ENCODE measurements around the gene VWC2. TPM values are rescaled to one million over a fixed set of nuclear protein-coding genes. Genes with fewer than 3 reads are reported as not detected.

Gene VWC2
- total and polyA plus RNA-seq, 2 of the 8 experiments (the other 6 are each of a cell fraction or from before 2014, with no cell fraction given): 0.24 to 0.30 TPM

DNA sequence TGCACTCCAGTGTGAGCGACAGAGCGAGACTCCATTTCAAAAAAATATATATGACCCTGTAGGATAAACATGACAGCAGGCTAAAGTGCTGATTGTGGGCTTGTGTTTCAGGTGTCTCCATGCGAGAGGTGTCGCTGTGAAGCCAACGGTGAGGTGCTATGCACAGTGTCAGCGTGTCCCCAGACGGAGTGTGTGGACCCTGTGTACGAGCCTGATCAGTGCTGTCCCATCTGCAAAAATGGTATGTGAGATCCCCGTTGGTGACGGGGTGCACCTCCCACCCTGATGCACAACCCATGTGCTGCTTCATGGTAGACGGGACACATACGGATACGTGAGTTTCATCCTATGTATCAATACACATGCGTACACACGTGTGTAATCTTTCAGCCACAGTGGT lies 29.2 kb downstream of the VWC2 start:
- Histone ChIP-seq H3K9me3 (ENCODE audit: insufficient read depth in 2 of 2, low read depth in 1 of 2, low read length in 1 of 2) (no peaks in the 10 kb centered on the region), H2BK120ac (replicated peaks; ENCODE audit: low read depth, low read length) (no peak overlapping the region), H3K4ac (replicated peaks; ENCODE audit: insufficient read length, low read depth, low read length) (no peak overlapping the region), H2BK12ac (ENCODE audit: low read depth, low read length) (no peak overlapping the region), H3K27me3 (replicated peaks in 1 of 4; ENCODE audit: control insufficient read depth in 3 of 4, extremely low read depth in 1 of 4, insufficient read depth in 3 of 4, low read length in 3 of 4) (no peaks in the 10 kb centered on the region; a peak in 2 of 7 replicates), H4K8ac (ENCODE audit: extremely low read depth, insufficient read depth, low read length) (no peak overlapping the region), H3K4me1 (replicated peaks in 1 of 4; ENCODE audit: control insufficient read depth in 3 of 4, insufficient read depth in 4 of 4, low read length in 3 of 4) (no peaks in the 10 kb centered on the region), H3K79me2 (ENCODE audit: control insufficient read depth in 1 of 2, insufficient read depth in 2 of 2, low read length in 2 of 2) (no peaks in the 10 kb centered on the region), H3K4me2 (ENCODE audit: insufficient read depth in 1 of 2, low read depth in 2 of 2, low read length in 2 of 2) (no peak overlapping the region), H3K36me3 (ENCODE audit: control insufficient read depth in 2 of 4, insufficient read depth in 4 of 4, low read length in 3 of 4) (no peaks in the 10 kb centered on the region), H3K23ac (ENCODE audit: insufficient read length) (no peak overlapping the region), H2BK20ac (ENCODE audit: low read length) (no peak overlapping the region), H3K14ac (ENCODE audit: insufficient read length) (no peak overlapping the region), H4K5ac (ENCODE audit: insufficient read length, low read depth, low read length) (no peak overlapping the region), H2BK15ac (ENCODE audit: low read length) (no peak overlapping the region), H3K18ac (ENCODE audit: extremely low read depth, low read length) (no peak overlapping the region), H2AFZ (ENCODE audit: low read length) (no peak overlapping the region), H3K23me2 (ENCODE audit: low read depth, low read length) (no peaks in the 10 kb centered on the region; the same call in 1 of the 2 replicates), H2BK5ac (ENCODE audit: low read depth, low read length) (no peak overlapping the region), H3K27ac (ENCODE audit: low read depth, low read length) (no peak overlapping the region), H2AK5ac (ENCODE audit: low read depth, low read length) (no peak overlapping the region), H4K20me1 (replicated peaks in 1 of 2; ENCODE audit: control insufficient read depth in 1 of 2, insufficient read depth in 2 of 2, low read length in 2 of 2) (no peaks in the 10 kb centered on the region), H3K4me3 (ENCODE audit: extremely low read depth in 1 of 4, insufficient read depth in 2 of 4, low read depth in 3 of 4, low read length in 4 of 4) (no peak overlapping the region), H3K79me1 (ENCODE audit: low read depth, low read length) (no peaks in the 10 kb centered on the region), H4K91ac (replicated peaks; ENCODE audit: insufficient read length, low read length) (no peak overlapping the region), H3K56ac (replicated peaks; ENCODE audit: insufficient read length, low read depth, low read length) (no peak overlapping the region), H3K9ac (replicated peaks in 1 of 4; ENCODE audit: extremely low read depth in 1 of 4, low read depth in 3 of 4, low read length in 3 of 4) (no peak overlapping the region)
- FAIRE-seq (no peak), DNase-seq (ENCODE audit: low read depth in 1 of 2, low spot score in 2 of 2) (no peak)
- TF ChIP-seq SIX5 (IDR thresholded peaks at IDR 0.05; ENCODE audit: low read depth, low read length) (no peak), ASH2L (IDR thresholded peaks at IDR 0.05; ENCODE audit: low read length) (no peak)
- CTCF ChIA-PET (ENCODE audit: partially characterized antibody): no interaction called here
- 95% methylated on average over 15 of the region's 15 CpGs; no CpG with 5 or more reads in 1 of the 2 experiments for WGBS, 2 experiments (ENCODE audit: extremely low coverage in 1 of 2, insufficient coverage in 1 of 2, insufficient read length in 1 of 2, insufficient replicate concordance in 2 of 2, low coverage in 1 of 2, low lambda C conversion rate in 2 of 2, missing lambda C conversion rate in 1 of 2)
- POLR2A ChIA-PET (ENCODE audit: partially characterized antibody): no interaction called here

Measured in H1 (cell line).